ENCODE data around the gene LRRC7.

The LRRC7 gene

DNA sequence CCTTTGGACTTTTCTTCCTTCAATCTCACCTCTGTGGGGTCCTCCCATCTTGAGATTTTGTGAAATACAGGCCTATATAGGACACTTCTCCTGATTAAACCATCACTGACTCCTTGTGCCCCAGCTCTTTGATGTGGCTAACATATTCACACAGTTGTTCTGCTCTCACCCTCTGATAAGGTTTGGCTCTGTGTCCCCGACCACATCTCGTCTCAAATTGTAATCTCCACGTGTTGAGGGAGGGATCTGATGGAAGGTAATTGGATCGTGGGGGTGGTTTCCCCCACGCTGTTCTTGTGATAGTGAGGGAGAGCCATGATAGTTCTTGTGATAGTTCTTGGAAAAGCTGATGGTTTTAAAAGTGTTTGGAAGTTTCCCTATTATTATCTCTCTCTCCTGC lies 19.7 kb downstream of the LRRC7 start:
- no peak for DNase-seq (ENCODE audit: low read depth, low spot score)

DNA sequence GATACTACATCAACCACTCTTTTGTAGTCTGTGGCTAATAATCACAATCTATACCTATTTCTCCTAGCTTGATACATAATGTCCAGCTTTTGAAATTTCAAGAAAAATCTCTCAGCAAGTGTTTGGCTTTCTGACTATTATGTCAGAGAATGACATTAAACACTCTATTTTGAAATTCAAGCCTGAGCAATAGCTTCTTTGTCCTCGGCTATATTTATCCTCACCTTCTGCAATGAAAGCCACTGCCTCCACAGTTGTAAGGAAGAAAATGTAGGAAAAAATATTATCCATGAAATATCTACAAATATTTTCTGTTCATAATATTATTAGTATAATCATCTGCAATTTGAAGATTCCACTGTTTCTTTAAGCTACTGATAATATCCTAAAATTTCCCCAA lies 22.1 kb downstream of the LRRC7 start:
- no peak for DNase-seq (ENCODE audit: low read depth, low spot score)

DNA sequence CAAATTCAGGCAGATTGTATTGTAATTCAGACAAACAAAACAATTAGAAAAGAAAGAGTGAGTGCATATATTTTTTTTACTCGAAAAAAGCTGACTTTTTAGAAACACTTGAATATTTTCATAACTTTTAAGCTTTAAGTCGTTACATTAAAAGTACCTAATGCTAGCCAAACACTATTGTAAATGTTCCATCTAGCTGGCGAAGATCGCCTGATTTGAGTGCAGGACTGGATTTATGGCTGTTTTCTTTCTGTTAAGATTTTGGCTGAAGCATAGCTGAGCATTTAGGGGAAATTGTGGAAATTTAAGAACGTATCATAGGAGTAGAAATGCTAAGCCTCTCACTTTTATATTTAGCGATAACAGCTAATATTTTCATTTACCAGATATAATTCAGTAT lies 24.6 kb downstream of the LRRC7 start:
- no peak for DNase-seq (ENCODE audit: low read depth, low spot score)

DNA sequence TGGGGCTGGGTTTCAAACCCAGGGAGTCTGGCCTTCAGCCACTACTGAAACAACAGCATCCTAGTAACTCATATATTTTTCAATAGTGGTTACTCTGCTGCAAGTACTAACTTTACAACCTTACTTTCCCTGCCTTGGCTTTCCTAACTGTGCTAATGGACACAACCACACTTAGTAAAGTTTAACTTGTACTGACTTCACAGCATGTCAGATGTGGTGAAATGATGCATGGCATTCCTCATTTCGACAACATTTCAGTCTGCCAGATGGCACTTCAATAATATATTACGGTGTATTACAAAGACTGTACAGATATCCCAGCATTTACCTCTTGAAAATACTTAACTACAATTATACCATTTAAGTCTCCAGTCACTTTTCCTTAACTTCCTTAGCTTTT lies 27.8 kb downstream of the LRRC7 start:
- DNase-seq (ENCODE audit: low read depth, low spot score) = no peak

DNA sequence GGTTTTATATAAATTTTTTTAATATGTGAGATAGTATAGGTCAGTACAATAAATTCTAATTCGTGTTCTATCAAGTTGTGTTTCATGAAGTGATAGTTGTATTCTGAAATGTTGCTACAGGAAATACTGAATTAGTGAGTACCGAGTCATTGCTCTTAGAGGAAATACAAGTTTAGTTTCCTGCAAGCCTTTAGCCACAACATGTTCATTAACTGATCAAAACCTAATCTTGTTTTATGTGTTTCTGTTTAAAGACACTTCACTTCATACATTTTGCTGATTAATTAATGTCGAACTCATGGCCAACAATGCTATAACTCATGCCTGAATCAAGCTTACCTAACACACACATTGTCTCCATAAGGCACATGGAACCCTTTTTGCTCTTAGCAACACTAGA lies 43.6 kb downstream of the LRRC7 start:
- DNase-seq (ENCODE audit: low read depth, low spot score) = no peak

DNA sequence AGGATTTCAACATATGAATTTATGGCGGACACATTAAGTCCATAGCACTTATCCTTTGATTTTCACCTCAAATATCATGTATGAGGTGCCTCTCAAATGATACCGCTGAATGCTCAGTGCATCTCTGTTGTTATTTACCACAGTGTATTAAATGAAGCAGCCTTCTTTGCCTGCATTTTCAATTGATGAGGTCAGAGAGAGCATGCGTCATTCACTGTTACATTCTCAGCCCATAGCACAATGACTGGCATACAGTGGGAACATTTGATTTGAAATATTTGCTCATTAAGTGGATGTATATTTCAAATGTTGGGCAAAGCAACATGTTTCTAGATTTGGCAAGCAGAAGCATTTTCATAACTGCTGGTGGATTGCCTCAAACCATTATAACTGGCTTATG lies 45.7 kb downstream of the LRRC7 start:
- DNase-seq (ENCODE audit: low read depth, low spot score) = no peak

DNA sequence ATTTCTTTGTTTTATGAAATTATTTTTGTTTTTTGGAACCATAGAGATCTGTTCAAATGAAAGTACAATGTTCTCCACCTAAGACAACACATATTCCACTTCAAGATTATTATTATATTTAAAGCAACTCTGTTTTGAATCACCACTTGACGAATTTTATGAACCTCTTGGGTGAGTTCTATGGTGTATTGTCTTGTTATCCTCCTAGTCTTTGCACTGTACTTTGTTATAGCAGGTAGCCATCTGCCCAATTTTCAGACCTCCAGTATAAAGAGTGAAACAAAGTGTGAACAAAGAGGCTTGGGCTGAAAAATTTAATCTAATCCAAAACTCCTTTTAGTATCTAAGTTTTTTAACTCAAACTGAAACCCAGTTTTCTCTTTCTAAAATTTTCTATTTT lies 71.0 kb downstream of the LRRC7 start:
- DNase-seq (ENCODE audit: low read depth, low spot score) = no peak

DNA sequence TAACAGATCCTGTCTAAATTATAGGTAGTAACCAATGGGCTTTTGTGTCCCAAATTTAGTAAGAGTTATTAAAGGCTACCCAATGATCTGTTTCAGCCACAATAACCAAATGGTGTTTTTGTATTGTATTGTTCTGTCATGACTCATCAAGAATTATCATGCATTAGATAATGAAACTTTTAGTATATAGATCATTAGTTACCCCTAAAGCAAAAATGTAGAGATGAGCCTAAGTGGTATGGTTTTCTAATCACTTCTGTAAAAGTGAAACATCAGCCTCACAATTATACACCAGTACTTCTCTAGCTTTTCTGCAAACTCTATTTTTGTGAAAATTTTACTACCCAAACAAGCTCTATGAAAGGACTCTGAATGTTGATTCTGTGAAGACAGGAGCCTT lies 71.4 kb downstream of the LRRC7 start:
- no peak for DNase-seq (ENCODE audit: low read depth, low spot score)

DNA sequence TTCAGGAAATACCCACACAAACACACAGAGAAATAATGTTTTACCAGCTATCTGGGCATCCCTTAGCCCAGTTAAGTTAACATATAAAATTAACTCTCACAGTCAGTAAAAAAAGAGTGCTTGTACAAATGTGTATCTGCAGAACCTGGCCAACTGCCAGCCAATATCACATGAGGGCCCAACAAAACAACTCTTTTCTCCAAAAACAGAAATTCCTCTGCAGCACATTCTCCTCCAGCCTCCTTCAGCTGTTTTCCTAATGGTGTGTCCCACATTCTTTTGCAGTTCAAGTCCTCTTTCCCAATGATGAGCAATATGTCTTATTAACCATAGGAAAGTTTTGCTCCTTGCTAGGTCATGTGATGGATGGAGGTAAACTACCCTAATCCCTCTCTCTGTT lies 75.5 kb downstream of the LRRC7 start:
- no peak for DNase-seq (ENCODE audit: low read depth, low spot score)

DNA sequence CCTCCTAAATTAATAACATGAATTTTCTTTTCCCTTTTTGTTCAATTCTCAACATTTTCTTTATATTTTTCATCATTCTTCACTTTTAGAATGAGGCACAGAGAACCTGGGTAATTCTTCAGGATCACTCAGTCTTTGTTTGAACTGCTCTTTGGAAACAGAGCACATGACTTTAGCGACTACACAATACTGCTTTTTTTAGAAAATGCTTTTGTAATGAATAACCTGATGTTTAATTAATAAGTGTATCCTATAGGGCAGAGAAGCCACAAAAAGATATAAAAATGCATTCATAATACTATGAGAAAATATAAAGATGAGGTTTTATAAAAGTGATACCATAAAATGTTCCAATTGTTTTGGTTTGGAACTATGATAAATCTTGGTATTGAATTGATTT lies 77.8 kb downstream of the LRRC7 start:
- no peak for DNase-seq (ENCODE audit: low read depth, low spot score)

DNA sequence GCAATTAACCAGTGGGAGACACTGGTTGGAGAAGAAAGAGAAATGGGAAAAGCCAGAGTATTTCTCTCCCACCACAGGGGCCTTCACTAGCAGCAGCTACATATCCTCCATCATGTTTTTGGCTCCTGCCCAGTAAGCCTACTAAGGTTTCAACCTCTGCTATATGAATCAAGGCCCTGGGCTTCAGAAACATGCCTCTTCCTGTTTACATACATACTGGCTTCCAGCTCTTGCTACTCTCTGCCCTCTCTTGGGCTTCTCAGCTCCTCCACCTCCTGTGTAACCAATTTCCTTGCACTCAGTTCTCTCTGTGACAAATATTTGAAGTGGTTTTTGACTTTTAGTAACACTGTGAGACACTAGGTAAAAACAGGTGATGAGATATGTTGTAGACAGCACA lies 80.8 kb downstream of the LRRC7 start:
- DNase-seq (ENCODE audit: low read depth, low spot score) = no peak

DNA sequence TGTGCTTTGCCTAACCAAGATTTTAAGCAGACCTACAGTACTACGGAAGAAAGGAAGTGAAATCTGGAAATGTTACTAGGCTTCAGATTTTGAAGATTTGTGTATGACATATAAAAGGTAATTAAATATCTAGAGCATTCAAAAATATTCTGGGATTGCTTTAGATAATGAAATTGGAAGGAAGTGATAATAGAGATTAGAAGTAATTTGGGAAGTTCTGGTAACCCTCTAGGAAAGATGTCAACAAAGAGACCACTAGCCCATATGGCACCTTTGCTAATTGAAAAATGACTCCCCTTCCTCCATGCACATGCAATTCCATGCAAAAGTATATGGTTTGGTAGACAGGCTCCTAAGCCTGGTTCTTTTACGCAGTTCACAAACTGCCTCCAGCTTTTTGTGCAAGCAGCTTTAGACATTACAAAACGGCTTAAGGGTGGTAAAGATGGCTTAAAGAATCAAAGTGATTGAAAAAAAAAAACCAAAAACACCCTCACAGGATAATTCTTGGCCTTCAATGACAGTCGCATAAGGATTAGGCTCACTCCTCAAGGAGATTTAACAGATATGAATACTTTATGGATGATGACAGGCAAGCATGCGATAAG lies 81.8 kb downstream of the LRRC7 start:
- no peak for DNase-seq (ENCODE audit: low read depth, low spot score)

DNA sequence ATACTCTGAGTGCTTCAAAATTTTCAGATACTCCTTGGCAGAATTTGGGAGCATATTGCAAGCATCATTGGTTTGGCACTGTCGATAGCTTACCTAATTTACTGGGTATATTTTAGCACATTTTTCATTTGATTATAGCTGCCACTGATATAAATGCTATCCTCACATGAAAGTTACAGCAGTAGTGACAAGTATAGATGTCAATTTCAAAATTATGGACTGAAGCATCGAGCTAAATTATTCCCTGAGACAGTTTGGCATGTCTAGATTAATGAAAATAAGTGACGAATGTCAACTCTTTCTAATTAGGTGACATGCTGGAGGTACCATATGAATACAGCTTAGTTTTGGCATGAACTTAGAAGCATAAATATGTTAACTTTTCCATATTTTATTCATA lies 83.1 kb downstream of the LRRC7 start:
- DNase-seq (ENCODE audit: low read depth, low spot score) = no peak

DNA sequence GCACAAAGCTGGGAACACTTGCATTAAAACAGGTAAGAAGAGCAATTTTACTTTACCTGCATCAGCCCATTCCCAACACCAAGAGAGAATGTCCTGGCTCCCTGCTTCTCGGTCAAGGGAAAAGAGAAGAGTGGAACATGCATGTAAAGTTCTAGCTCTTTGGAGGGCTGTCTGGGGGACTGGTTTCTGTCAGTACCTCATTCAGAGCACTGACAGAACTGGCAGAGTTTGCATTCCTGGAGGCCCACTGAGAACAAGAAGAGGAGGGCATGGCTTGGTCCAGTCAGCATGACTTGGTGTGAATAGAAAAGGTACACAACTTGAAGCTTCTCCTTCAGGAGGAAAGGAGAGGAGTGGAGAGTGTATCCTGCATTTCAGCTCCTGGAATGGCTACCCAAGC lies 83.9 kb downstream of the LRRC7 start:
- DNase-seq (ENCODE audit: low read depth, low spot score) = no peak

DNA sequence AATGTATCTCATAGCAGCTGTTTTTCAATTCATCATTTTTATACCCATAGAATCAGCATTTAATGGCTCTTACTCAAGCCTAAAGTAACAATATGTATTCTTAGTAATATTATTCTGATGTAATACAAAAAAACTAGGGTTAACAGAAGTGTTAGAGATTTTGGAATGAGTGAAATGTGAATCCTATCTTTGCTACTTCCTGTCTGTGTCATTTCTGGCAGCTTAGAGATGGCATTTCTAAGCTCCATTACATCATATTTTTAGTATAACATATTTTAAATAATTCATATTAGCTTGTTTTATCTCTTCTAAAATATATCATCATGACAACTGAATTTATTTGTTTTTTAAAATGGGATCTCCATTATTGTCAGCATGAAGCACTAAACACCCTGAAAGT lies 90.2 kb downstream of the LRRC7 start:
- no peak for DNase-seq (ENCODE audit: low read depth, low spot score)

DNA sequence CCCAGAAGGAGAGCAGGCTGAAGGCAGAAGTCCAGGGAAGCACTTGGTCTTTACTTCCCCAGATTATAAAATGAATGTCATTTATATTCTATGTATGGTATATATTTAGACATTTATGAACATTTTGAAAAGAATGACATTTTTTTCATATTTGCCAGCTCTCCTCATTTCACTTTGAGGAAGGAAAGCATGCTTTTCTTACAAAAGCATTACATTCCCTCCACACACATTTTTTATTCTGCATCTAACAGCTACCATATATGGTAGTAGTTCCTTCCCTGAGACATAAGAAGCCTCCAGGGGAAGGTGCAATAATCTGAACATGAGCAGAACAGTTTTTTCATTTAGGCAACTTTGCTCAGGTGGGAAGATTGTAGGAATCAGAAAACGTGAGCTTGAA lies 94.0 kb downstream of the LRRC7 start:
- DNase-seq (ENCODE audit: low read depth, low spot score) = no peak

DNA sequence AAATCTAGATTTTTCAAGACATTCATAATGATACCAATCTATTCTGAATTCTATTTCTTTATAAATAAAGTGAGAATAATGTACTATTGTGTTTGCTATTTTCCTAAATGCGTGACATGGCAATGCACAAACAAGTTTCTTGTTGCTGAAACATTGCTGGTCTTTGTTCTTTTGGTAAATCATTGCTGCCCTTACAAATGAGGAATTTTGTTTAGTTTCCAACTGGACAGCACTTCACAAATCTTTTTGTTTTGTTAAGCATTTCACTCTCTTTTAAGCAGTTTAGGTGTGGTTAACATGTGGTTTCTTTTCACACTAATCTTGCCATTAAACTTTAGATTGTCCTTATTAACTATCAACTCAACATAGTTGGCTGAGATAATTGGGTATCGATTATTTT lies 94.6 kb downstream of the LRRC7 start:
- no peak for DNase-seq (ENCODE audit: low read depth, low spot score)

DNA sequence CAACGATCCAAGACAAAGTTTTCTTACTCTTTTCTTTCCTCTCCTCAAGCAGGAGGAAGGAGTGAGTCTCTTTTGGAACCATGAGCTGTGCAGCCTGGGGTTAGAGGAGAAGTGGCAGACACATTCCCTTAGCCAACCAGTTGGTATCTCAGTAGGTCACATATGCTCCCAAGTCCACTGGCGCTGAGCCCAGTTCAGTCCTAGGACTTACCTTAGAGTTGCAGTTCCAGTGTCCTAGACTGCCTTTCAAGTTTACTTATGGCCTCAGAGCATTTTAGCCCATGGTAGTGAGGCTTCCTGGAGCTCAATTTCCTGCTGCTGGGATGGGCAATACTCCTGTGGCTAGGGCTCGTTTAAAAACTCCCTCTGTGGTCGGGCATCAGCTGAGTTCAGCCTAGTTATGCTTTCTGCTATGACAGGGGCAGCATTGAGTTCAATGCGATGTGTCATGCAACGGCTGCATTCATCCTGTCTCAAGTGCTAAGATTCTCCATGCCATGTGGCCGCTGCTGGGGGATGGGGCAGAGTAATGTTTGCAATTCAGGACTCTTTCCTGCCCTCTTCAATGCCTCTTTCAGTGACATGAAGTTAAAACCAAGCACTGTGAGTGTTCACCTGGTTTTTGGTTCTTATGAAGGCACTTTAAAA lies 103.8 kb downstream of the LRRC7 start:
- DNase-seq (ENCODE audit: low read depth, low spot score) = no peak

DNA sequence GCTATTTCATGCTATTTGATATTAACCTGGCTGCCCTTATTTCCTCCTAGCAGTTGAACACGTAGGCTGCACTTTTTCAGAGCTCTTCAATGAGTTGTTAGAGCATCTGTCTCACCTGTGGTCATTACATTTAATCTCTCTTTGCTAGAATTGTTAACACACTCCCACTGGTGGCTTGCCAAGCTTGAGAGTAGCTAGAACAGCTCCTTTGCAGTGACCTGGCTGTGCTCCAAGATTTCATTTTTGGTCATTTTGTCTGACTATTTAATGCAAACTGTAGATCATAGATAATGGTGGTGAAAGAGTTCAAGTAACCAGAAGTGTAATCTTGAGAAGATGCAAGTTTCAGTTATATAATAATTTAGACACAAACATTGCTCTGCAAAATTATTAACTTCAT lies 105.6 kb downstream of the LRRC7 start:
- no peak for DNase-seq (ENCODE audit: low read depth, low spot score)

DNA sequence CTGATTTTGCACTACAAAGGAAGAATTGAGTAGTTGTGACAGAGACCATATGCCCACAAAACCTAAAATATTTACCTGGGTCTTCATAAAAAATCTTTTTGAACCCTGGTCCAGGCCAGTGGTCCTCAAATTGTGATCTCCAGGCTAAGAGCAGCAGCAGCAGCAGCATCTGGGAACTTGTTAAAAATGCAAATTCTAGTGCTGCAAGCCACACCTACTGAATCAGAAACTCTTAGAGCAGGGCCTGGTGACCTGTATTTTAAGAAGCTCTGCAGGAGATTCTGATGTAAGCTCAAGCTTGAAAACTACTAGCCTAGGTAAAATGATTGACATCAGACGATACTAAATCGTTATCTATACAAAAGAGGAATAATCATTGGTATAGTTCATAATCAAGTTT lies 112.2 kb downstream of the LRRC7 start:
- no peak for DNase-seq (ENCODE audit: low read depth, low spot score)

DNA sequence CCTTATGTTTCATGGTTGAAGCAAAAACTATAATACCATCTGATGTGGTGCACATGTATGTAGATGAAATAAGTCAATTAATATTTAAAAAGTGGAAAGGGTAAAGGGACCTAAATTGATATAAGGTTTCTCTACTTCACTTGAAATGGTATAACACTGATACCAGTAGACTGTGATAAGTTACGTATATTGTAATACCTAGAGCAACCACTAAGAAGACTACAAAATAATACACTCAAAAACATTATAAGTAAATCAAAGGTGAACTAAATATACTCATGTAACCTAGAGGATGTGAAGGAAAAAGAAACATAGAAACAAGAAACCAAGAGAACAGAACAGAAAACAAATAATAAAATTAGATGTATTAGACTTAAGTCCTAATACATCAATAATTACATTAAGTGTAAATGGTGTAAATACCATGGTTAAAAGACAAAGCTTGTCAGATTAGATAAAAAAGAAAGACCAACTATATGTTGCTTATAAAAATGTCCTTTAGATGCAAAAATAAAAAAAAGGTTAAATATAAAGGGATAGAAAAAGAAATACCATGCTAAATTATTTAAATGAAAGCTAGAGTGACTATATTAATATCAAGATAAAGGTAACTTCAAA lies 118.8 kb downstream of the LRRC7 start:
- no peak for DNase-seq (ENCODE audit: low read depth, low spot score)

DNA sequence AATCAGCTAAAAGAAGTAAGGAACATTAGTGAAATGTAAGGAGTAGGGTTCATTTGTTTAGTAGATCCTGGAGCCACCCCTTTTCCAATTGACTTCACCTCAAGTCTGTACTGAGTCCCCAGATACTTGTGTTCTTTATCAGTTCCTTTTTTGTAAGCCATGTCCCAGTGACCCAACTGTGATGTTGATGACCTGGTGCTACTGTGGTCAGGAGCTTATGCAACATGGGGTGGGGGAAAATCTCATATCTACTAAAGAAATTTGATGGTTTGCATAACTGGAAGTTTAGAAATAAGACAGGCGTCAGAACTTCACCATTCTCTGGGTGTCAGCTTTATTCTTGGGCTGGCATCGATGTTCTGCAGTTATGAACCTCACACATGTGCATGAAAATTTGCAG lies 120.5 kb downstream of the LRRC7 start:
- no peak for DNase-seq (ENCODE audit: low read depth, low spot score)

DNA sequence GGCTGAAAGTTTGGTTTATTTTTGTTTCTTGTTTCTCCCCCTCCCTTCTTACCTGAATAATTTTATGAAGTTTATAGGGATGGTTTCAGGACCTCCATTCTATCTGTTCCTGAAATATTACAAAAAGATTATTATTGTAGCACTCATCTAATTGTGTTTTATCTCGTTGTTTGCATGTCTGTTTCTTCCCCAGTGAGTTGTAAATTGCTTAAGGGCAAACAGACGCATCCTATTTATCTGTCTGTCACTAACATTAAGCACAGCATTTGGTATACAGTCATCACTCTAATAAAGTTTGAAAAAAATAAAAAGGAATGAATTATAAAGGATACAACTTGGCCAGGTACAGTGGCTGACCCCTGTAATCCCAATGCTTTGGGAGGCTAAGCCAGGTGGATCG lies 123.5 kb downstream of the LRRC7 start:
- DNase-seq (ENCODE audit: low read depth, low spot score) = no peak

Measured in iPS DF 19.7 (cell line).